Lung (tissue), 12 donors: ENCODE results near the gene BBS9. TPM values are rescaled to one million over a fixed set of nuclear protein-coding genes. Genes with fewer than 3 reads are reported as not detected.

Source experiments
- ATAC-seq: fragments of 200-7000 bp; cut with Tn5 transposase; one replicate; pipeline ENCODE4 v1.9.1; 2020; ENCODE audit warnings: moderate number of reproducible peaks; ENCODE audit not compliant: insufficient read depth, low FRiP score
- DNase-seq, 3 donors: peaks; one replicate each; pipeline ENCODE4 v3.0.0-alpha.2; 2013 to 2017
- H3K27ac ChIP-seq, 2 donors: one replicate each; pipeline ENCODE4 v1.5.1; 2013; ENCODE audit warnings: mild to moderate bottlenecking in 2 of 2, moderate library complexity in 2 of 2, control low read depth in 1 of 2, inconsistent platforms in 1 of 2, low read depth in 1 of 2, low read length in 1 of 2
- H3K27me3 ChIP-seq, 3 donors: one replicate each; pipeline ENCODE4 v1.5.1; 2013; ENCODE audit warnings: low read length in 2 of 3; ENCODE audit not compliant: control insufficient read depth in 3 of 3, insufficient read depth in 3 of 3
- H3K36me3 ChIP-seq, 4 donors: one replicate each; pipeline ENCODE4 v1.5.1; 2013; ENCODE audit warnings: low read length in 4 of 4, mild to moderate bottlenecking in 1 of 4, moderate library complexity in 1 of 4; ENCODE audit not compliant: control insufficient read depth in 4 of 4, insufficient read depth in 4 of 4
- H3K4me1 ChIP-seq, 5 donors: one replicate each; pipeline ENCODE4 v1.5.1; 2013; ENCODE audit warnings: low read length in 5 of 5, mild to moderate bottlenecking in 2 of 5, moderate library complexity in 1 of 5; ENCODE audit not compliant: control insufficient read depth in 5 of 5, insufficient read depth in 5 of 5
- H3K4me3 ChIP-seq: one replicate; pipeline ENCODE4 v1.5.1; 2013; ENCODE audit warnings: mild to moderate bottlenecking, control low read depth, moderate library complexity
- H3K9ac ChIP-seq, 2 donors: one replicate each; pipeline ENCODE4 v1.5.1; 2013; ENCODE audit warnings: low read length in 2 of 2, control low read depth in 1 of 2; ENCODE audit not compliant: insufficient read depth in 1 of 2
- H3K9me3 ChIP-seq, 4 donors: one replicate each; pipeline ENCODE4 v1.5.1; 2013; ENCODE audit warnings: low read length in 3 of 4, mild to moderate bottlenecking in 1 of 4, moderate library complexity in 1 of 4; ENCODE audit not compliant: control insufficient read depth in 4 of 4, insufficient read depth in 3 of 4
- CTCF ChIP-seq: IDR thresholded peaks from 2 replicates; pipeline ENCODE4 v1.5.1; 2012; ENCODE audit warnings: mild to moderate bottlenecking; ENCODE audit errors: control extremely low read depth, extremely low read depth
- WGBS, 2 donors: extraction: QIAGEN DNeasy Blood & Tissue Kit; methylation state at CpG; one replicate each; pipeline ENCODE4 v1.1.7; 2013; 5-methylcytosine and 5-hydroxymethylcytosine counted together
- polyA plus RNA-seq, 2 donors: library from polyadenylated mRNA; stranded (reverse); fragments of 200-250 nt; gene quantifications; one replicate each; pipeline ENCODE4 v1.2.1, GENCODE V29; 2013
- total RNA-seq, 2 donors: library from RNA; depleted of rRNA in 1 of 2; stranded (reverse); fragments of >200 nt in 1 of 2; gene quantifications; one replicate each; pipeline ENCODE4 v1.2.1, GENCODE V29; 2014 to 2021
- donor health status: control.
- donor health status: control.
- donor health status: Bipolar disorder and iron deficiency.
- donor health status: healthy.
- donor health status: DM: yes; HTN: yes; CAD: no.

BBS9 gene
- total and polyA plus RNA-seq, 4 donors = 3.5 to 65.0 (median 15.2) TPM

- Histone ChIP-seq H3K27me3 (no peaks in the 10 kb centered on the region), H3K27ac (no peak overlapping the region), H3K9me3 (no peaks in the 10 kb centered on the region), H3K36me3 (no peaks in the 10 kb centered on the region), H3K4me3 (no peak overlapping the region), H3K9ac (no peak overlapping the region), H3K4me1 (peaks cover 4 to 68% (median 7%) of the 10 kb centered on the region in 5 donors)
- ATAC-seq = no peak
- no peak for DNase-seq
- WGBS, 2 donors = 81 to 90% methylated on average over 3 of the region's 3 CpGs
- TF ChIP-seq CTCF = no peak
Measured at GRCh38 chr7:33446551-33446950, 317.2 kb downstream of the BBS9 start.

GRCh38 chr7:33448035-33448434 lies 318.7 kb downstream of the BBS9 start:
- Histone ChIP-seq H3K36me3 (no peaks in the 10 kb centered on the region), H3K4me3 (no peak overlapping the region), H3K27me3 (no peaks in the 10 kb centered on the region), H3K9ac (no peak overlapping the region), H3K4me1 (peaks cover 4 to 55% (median 7%) of the 10 kb centered on the region in 5 donors), H3K9me3 (no peaks in the 10 kb centered on the region), H3K27ac (peak overlapping the region in 1 of 2 donors; percentile 40)
- WGBS, 2 donors = 19 to 31% methylated on average over 6 of the region's 6 CpGs
- no peak for TF ChIP-seq CTCF
- peak; percentile 80 to 95 (median 93) for DNase-seq
- no peak for ATAC-seq

- TF ChIP-seq CTCF = no peak
- no peak overlapping the region for H3K9ac ChIP-seq
- H3K4me1 ChIP-seq = peaks cover 4 to 37% (median 6%) of the 10 kb centered on the region in 5 donors
- H3K27ac ChIP-seq = no peak overlapping the region
- no peaks in the 10 kb centered on the region for H3K9me3 ChIP-seq
- ATAC-seq (no peak), DNase-seq (no peak)
- H3K36me3 ChIP-seq = no peaks in the 10 kb centered on the region
- 94 to 96% methylated on average over 5 of the region's 5 CpGs for WGBS, 2 donors
- H3K4me3 ChIP-seq = no peak overlapping the region
- H3K27me3 ChIP-seq = no peaks in the 10 kb centered on the region
Measured at GRCh38 chr7:33449847-33450246, 320.5 kb downstream of the BBS9 start.
